Measurements from ENCODE around the gene EEF1AKMT3.

Gene EEF1AKMT3

DNA sequence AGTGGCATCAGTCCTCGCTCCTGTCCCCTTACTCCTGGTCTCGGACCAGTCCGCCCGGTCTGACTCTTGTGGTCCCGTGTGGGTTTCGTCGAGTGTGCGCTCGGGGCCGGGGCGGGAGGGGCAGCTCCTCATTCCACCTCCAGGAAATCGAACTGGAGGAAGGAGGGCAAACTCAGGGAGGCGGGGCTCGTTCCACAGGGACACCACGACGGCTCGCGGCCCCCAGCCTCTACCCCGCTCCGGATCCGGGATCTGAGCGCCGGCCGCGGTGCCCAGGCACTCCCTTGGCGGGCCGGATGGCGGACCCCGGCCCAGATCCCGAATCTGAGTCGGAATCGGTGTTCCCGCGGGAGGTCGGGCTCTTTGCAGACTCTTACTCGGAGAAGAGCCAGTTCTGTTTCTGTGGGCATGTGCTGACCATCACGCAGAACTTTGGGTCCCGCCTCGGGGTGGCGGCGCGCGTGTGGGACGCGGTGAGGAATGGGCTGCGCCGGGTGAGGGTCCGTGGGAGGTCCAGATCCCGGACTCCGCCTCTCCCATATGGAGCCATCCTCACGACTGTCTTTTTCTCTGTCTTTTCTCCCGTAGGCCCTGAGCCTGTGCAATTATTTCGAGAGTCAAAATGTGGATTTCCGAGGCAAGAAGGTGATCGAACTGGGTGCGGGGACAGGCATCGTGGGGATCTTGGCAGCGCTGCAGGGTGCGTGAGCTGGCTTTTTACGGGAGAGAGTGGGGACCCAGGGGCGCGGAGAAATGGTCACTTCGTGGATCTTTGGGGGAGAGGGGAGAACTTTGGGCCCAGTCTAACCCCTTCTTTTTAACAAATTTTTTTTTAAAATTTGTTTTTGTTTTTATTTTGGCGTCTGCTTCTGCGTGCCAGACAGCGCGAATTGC, at the start of gene EEF1AKMT3:
EEF1AKMT3 (plus strand) TSS at position 186 of the 894 bp plus-strand sequence; CDS start at position 297, 111 bp downstream.
- DNase-seq (ENCODE audit: low spot score), result no peak

DNA sequence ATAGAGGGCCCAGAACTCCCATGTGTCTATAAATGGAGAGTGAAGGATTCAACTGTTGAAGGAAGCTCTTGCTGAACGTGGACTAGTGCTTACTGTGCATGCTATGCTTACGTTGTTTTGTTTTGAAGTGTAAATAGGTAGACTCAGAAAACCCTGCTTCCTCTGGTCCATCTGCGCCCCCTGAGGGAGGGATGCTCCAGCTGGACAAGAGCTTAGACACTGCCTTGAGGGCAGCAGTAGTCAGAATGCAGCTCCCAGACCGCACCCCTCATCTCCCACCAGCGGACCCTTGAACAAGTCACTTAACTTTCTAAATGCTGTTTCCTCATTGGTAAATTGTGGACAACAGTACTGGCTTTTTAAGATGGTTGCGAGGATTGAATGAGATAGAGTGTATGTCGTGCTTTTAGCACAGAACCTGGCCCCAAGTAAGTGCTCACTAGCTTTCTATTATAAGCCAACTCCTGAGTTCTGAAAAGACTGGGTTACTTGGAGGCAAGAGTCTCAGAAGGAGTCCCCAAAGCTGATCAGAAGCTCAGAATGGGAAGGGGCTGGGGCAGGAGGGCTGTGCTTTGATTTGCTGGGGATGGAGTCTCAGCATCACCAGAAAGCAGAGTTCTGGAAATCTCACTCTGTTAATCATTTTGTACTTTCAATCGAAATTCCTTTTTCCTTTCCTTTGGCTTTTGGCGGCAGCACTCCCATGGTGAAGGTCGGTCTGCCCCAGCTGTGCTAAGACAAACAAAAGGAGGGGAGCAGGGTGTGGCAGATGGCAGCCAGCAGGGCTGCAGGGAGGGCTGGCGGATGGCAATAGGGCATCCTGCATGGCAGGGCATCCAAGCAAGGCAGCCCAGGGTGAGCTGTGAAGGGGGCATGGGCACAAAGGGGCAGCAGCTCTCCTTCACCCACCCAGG, 49.4 kb upstream of the EEF1AKMT3 start:
- DNase-seq (ENCODE audit: low spot score), result no peak

DNA sequence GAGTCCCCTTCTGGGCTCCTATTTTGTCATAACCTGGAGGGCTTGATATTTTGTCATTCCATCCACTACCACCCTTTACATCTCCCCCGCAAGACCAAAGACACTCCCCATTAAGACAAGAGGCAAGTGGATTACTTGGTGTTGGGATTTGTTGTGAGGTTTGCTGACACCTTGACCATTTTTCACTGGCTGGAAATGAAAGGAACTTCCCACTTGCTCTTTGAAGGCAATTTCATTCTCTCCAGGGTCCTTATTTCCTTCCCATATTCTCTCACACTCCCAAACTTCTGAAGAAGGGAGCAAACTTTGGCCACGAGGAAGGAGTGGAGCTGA, 48.8 kb upstream of the EEF1AKMT3 start:
- no peak for DNase-seq (ENCODE audit: low spot score)

DNA sequence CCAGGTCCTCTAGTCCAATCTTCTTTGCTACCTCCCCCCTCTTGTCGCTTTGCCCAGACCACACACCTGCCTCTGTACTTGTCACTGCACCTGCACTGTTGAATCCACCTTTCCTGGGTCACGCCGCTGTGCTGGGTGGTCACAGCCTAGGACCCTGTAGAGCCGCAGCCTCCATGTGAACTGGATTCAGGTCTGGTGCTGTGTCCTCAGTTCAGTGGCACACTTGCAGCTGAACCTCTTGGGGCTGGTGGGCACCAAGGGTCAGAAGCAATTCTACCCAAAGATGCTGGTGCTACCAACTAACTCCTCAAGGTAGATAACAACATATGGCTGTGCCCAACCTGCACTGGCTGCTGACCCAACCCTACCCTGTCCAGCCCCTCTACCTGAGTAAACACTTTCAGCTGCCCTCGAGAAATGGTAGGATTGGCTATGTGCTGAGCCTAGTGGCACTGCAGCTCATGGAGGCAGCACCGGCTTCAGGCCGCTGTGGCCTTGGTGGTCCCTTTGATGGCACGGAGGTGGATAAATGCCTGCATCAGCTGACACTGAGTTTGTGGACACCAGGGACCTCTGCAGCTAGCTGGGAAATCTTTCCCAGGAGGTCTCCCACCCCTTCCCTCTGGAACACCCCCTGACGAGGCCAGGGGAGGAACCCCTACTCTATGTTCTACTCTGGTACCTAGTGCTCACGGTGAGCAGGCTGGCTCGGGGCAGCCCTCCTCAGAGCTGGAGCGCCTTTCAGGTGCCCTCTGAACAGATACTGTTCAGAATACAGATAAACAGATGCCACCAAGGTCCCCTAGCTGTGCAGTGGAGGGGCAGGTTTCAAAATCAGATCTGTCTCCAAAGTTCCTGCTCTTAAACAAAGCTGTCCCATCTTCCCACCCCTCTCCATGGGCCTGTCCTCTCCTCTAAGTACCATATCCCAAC, 48.1 kb upstream of the EEF1AKMT3 start:
- no peak for DNase-seq (ENCODE audit: low spot score)

DNA sequence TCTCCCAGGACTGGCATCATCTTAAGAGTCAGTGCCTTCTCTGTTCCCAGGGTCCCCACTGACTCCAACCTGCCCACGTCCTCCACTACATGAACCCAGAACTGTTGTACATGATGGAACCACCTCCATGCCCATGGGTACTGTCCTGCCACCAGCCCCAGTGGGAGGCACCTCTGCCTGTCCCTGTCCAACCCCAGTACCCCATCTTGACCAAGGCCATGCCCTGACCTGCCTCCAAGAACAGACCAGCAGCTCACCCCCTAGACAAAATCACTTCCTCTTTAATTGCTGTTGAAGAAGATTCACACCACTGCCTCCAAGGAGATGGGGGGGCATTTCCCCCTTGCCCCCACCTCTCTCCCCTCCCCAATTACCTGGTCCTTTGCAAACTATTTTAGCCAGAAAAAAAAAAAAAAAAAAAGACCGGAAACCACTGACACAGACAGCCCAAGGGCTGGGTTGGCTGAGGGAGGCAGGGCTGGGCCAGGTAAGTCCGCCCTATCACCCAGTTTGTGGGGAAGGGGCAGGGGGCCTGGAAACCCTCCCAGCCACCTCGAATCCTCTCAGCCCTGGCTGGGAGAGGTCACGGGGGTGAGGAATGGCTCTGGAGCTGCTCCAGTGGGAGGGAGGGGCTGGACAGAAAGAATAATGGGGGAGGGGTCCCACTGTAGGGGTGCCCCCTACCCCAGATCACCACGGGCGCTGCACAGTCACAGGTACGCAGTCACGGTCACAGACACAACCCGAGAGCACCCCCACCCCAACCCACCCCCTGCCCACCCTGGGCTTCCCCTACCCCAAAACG, 47.3 kb upstream of the EEF1AKMT3 start:
- no peak for DNase-seq (ENCODE audit: low spot score)

DNA sequence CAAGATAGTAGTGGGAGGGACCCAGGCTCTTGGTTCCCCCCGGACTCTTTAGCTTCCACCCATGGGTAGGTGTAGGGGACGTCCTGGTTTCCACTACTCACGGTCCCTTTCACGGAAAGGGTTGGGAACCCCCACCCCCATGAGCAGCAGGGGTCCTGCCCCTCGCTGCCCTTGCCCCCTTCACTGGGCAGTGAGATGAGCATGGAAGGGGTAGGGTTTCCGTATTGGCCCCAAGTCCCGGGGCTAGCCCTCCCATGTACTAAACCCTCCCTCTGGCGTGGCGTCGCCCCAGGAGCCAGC, 46.6 kb upstream of the EEF1AKMT3 start:
- no peak for DNase-seq (ENCODE audit: low spot score)

DNA sequence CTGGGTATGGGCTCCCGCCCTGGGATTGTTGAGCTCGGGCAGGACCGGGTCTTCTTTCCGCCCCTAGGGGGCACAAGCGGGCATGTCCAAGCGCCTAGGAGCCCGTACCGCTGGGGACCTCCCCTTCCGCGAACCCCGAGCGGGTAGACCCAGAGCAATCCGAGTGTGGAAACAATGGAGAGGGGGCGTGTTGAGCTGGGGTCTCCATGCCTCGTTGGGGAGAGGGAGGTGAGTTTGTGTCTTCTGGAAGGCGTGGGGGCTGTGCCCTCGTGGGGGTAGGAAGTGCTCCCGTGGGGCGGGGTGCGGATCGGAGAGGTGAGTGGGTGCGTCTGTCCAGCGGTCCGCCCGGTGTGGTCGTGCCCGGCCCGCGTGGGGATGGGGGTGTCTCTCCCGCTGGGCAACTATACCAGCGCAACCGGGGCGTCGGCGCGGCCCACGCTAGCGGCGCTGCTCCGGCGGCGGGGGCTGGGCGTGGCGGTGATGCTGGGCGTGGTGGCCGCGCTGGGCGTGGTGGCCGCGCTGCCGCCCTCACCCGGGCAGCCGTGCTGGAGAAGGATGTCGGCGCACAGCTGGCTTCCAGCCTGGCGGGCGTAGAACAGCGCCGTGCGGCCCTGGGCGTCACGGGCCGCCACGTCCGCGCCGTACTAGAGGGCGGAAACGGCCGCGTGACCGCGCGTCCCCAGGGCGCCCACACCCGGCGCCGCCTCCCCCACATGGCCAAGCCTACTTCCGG, 46.1 kb upstream of the EEF1AKMT3 start:
- DNase-seq (ENCODE audit: low spot score), result peak; percentile 14

DNA sequence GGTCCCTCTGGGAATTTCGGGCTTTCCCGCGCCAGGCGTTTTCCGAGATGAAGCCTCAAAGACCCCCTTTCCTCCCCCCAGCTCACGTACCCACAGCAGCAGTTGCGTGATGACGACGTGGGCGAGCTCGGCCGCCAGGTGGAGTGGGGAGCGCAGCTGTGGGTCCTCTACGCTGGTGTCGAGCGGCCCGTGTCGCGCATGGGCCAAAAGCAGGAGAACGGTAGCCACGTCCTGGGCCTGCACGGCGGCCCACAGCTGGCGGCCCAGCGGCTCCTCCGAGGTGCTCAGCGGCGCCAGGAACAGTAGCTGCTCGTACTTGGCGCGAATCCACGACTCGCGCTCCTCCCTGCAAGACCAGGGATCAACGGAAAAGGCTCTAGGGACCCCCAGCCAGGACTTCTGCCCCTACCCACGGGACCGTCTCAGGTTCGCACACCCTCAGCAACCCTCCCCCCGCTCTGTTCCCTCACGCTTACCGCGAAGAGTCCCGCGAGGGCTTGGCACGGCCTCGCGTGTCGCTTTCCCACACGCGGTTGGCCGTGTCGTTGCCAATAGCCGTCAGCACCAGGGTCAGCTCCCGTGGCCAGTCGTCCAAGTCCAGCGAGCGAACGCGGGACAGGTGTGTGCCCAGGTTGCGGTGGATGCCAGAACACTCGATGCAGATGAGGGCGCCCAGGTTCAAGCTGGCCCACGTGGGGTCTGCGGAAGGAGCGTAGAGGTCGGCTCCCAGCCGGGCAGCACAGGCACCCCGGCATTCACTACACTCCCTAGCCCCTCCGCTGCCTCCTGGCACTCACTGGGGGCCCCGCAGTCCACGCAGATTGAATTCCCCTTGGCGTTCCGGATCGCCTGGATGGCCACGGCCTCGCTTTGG, 45.3 kb upstream of the EEF1AKMT3 start:
- DNase-seq (ENCODE audit: low spot score), result no peak

DNA sequence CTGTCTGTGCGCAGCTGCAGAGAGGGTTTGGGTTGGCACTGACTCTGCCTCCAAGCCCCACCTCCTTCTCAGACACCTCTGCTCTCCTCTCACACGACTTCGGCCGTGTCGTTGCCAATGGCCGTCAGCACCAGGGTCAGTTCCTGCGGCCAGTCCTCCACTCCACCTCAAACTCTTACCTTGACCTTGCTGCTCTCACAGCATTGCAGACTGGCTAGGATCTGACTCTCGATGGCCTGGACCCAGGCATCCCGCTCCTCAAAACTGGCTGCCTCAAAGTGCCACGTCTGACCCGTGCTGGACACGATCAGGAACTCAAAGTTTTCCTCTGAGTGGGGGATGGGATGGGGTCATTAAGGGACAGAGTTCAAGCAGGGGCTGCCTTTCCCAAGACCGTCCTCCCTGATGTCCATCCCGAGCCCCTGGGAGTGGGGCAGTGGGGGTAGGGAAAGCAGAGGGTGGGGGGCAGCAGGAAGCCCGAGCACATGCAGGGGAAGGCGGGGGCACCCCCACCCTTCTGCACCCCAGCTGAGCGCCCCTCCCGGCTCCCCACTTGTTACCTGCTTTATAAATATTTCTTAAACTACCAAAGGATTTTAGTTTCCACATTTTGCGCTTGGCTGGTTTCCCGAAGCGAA, 44.5 kb upstream of the EEF1AKMT3 start:
- DNase-seq (ENCODE audit: low spot score), result no peak

DNA sequence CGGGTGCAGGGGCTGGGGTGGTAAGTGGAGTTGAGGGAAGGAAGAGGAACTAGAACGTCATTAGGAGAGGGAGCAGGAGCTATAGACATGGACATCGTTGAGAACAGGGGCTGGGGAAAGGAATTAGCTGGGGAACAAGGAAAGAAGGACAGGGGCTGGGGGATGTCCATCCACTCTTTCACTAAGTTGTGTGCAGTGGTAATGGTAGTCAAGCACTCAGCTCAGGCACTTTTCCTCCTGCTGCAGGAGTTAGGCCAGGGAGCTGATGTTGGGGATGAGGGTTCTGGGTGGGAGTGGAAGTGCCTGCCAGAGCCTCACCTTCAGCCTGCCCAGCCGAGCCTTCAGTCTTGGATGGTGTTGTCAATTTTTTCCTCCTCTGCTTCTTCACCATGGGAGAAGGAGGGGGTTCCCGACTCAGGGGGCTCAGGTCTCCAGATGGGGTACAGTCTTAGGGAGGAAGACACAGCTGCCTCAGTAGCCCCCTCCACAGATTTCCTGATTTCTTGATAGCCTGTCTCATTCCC, 43.0 kb upstream of the EEF1AKMT3 start:
- DNase-seq (ENCODE audit: low spot score), result no peak

DNA sequence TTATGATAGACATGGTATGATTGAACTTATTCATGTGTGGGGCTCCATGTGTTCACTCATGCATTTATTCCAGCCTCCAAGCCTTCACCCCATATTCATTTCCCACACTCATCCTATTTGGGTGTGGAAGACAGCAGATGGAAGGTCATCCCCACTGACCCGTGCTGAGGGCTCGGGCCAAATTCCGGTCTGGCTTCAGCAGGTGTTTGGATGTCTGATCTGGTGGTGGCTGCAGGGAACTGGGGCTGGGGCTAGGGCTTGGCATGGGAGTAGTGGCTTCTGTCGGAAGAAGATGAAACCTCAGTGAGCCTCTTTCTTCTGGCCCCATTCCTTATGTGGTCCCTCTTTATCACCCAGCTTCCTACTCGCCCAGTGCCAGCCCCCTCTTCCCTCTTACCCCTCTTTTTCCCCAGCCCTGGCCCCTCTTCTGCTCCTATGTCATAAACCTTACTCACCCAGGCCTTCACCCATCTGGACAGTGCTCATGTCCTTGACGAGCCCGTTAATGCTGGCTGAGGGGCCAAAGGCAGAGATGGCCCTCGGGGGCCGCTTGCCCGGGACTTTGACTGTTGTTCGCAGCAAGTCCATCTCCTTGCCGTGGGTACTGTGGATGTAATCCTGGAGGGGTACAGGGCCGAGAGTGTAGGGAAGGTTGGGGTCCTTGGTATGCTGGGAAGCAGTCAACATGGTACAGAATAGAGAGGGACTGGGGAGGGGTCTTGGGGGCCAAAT, 41.9 kb upstream of the EEF1AKMT3 start:
- no peak for DNase-seq (ENCODE audit: low spot score)

DNA sequence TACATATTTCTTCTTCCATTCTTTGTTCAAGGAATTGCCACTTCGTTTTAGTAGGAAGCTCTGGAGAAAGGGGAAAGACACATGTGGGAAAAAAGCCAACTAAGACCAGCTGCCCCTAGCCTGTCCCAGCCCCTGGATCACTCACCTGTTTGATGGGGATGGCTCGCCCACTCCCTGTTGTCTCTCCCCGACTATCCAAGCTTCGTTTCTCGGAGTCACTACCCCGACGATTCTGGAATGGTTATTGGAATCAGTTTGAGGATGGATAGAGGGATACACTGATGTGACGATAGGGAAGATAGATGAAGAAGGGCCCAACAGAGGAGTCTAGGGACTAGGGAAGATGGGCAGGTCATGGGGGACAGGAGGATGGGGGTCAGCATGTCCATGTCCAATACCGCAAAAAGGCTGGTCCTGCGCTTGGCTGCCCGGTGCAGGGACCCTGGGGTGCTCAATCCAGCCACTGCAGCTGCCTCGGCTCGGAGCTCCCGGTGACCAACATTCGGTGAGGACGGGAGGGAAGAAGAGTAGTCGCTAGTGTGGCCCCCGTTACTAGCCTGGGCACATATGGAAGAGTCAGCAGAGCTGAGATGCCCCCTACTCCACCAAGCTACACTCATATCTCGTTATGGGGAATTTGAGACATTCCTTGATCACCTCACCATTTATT, 40.9 kb upstream of the EEF1AKMT3 start:
- DNase-seq (ENCODE audit: low spot score), result no peak

DNA sequence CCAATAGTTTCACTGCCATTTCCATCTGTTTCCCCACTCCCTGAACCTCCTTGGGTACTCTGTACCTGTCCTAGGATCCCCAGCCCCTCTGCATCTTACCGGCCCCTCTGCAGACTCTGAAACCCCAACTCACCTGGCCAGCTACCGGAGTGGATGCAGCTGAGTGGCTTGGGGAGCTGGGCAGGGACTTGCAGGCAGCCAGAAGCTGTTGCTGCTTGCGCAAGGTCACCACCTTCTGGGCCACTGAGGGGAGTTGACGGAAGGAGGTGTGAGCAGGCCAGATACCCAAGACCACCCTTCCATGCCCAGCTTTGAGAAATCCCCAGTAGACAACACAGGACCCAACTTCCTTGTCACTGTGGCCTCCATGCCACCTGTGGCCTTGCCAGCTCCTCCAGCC, 40.1 kb upstream of the EEF1AKMT3 start:
- DNase-seq (ENCODE audit: low spot score), result no peak

DNA sequence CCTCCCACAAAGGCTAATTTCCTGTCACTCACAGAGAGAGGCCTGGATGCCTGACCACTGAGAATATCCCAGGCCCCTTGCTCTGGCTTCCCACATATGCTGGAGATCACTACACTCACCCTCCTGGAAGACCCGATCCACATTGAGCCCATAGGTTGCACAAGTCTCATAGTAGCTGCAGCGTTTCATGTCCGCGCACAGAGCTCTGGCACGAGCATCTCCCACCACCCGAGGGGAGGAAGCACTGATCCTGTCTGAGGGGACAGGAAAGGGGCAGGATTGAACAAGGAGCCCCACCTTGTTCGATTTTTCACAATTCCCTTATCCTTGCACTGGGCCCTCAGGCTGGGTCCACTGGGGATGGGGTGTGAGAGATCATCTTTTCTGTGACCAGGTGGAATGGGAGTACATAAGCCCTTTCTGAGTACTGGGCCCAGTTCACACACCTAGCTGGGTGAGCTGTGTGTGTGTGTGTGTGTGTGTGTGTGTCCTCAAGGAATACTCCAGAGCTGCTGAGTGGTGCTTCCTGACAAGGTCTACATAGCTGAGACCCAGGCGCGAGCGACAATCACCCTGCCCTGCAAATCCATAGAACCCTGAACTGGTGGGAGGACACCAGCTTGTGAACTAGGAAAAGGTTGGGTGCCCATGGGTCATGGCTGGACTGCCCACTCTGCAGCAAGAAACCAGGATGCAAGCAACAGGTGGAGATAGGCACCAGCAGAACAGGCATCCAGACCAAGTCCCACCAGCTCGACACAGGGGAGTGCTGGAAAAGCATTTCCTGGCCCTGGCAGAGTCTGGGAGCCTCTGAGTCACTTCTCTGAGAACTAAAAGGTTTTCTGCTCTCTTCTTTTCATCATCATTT, 39.5 kb upstream of the EEF1AKMT3 start:
- no peak for DNase-seq (ENCODE audit: low spot score)

DNA sequence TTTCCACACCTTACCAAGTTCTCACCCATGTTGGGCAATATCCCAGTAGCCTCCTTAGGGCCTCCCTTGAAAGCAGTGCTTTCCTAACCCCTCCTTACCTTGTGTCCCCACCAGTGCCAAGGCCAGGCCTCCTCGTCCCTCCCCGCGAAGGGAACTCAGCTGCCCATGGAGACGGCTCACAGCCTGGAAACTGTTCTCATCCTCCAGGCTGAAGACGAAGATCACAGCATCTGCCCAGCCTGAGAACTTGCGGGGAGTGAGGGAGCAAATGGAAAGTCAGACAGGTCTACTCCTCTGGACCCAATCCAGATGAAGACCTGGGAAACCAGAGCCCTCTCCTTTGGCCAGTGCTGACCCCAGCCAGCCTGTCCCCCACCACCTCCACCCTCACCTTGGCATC, 38.5 kb upstream of the EEF1AKMT3 start:
- DNase-seq (ENCODE audit: low spot score), result no peak

DNA sequence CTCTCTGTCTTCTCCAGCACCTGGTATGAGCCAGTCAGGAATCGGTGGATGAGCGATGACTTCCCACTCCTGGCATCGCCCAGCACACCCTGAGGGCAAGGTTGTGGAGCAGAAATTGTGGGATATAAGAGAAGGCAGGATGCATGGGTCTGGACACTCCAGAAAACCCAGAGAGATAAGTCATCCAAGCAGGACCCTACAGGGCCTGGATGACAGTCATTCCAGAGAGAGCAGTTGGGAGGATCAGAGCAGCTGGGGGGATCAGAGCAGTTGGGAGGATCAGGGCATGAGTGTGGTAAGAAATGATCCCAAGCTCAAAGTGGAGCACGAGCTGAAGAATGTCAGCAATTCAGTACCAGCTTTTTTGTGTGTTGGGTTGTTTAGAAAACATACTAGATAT, 37.8 kb upstream of the EEF1AKMT3 start:
- no peak for DNase-seq (ENCODE audit: low spot score)

Data from CD4-positive, alpha-beta T cell treated with Interleukin-15 for 4 hours (primary cell).